PC-9 (cell line): ENCODE results near the gene ANKRD11. TPM values are rescaled to one million over a fixed set of nuclear protein-coding genes. Genes with fewer than 3 reads are reported as not detected.
"Not testable (repeated sequence)": the region's sequence is repeated elsewhere in the genome, so short reads cannot be mapped to it uniquely, and the experiment has no call there.

Experiments used
- BruUV-seq: library from RNA; stranded (reverse); fragments of 400-500 nt; replicated peaks from 2 replicates; lab custom pipeline; 2021; lab: Mats Ljungman, UMichigan
- CTCF ChIA-PET: fragments of 300-600 bp; sonication (Branson Sonifier 250); formaldehyde crosslinking; loops from one replicate; lab custom pipeline; 2022; ENCODE audit warnings: antibody characterized with exemption; lab: Charles Lee
- POLR2A ChIA-PET: fragments of 300-600 bp; sonication (Branson Sonifier 250); formaldehyde crosslinking; loops from one replicate; lab custom pipeline; 2022; ENCODE audit warnings: antibody characterized with exemption; ENCODE audit not compliant: unreplicated experiment; lab: Charles Lee
- DNase-seq, 2 experiments: peaks; one replicate each; pipeline versions ENCODE4 v3.0.0 to v3.0.0-alpha.2; 2015 to 2022; ENCODE audit warnings: mixed read lengths in 1 of 2
- H2AFZ ChIP-seq: fragments of 200-600 bp; sonication (generic); 2 replicates; pipeline ENCODE4 v1.8.1; 2017; ENCODE audit warnings: antibody characterized with exemption
- H3F3A ChIP-seq: fragments of 200-600 bp; sonication (generic); 2 replicates; pipeline ENCODE4 v1.8.1; 2017; ENCODE audit warnings: antibody characterized with exemption, mild to moderate bottlenecking, low read depth; ENCODE audit not compliant: insufficient read depth
- H3K27ac ChIP-seq: fragments of 200-600 bp; sonication (generic); 2 replicates; pipeline ENCODE4 v1.6.1; 2016; ENCODE audit warnings: mixed run types
- H3K27me3 ChIP-seq: fragments of 200-600 bp; sonication (generic); 2 replicates; pipeline ENCODE4 v1.6.1; 2016; ENCODE audit warnings: low read depth, mixed run types; ENCODE audit not compliant: insufficient read depth
- H3K36me3 ChIP-seq: fragments of 200-600 bp; sonication (generic); 2 replicates; pipeline ENCODE4 v1.6.1; 2016; ENCODE audit warnings: low read depth, mixed run types
- H3K4me1 ChIP-seq: fragments of 200-600 bp; sonication (generic); replicated peaks from 2 replicates; pipeline ENCODE4 v1.6.1; 2016; ENCODE audit warnings: mixed run types; ENCODE audit not compliant: insufficient read depth
- H3K4me2 ChIP-seq: fragments of 200-600 bp; sonication (generic); 2 replicates; pipeline ENCODE4 v1.6.1; 2017; ENCODE audit warnings: mixed run types
- H3K4me3 ChIP-seq: fragments of 200-600 bp; sonication (generic); 2 replicates; pipeline ENCODE4 v1.6.1; 2016; ENCODE audit warnings: mixed run types
- H3K79me2 ChIP-seq: fragments of 200-600 bp; sonication (generic); 2 replicates; pipeline ENCODE4 v1.6.1; 2017; ENCODE audit warnings: low read depth, mixed run types
- H3K9me2 ChIP-seq: fragments of 200-600 bp; sonication (generic); 2 replicates; pipeline ENCODE4 v1.8.1; 2017; ENCODE audit warnings: mild to moderate bottlenecking; ENCODE audit not compliant: insufficient read depth
- H3K9me3 ChIP-seq: fragments of 200-600 bp; sonication (generic); 2 replicates; pipeline ENCODE4 v1.8.1; 2016; ENCODE audit warnings: low read depth; ENCODE audit not compliant: insufficient read depth
- H4K20me1 ChIP-seq: fragments of 200-600 bp; sonication (generic); 2 replicates; pipeline ENCODE4 v1.8.1; 2017; ENCODE audit not compliant: insufficient read depth
- EZH2 ChIP-seq: fragments of 200-600 bp; sonication (generic); IDR thresholded peaks from 2 replicates; pipeline ENCODE4 v1.8.0; 2017; ENCODE audit warnings: antibody characterized with exemption, low read depth
- intact Hi-C: fragments of 100-400 bp; cut with micrococcal nuclease; formaldehyde crosslinking; loops from one replicate; pipeline ENCODE4 v1.10.0; 2022; ENCODE audit not compliant: unreplicated experiment
- total RNA-seq: library from RNA; stranded (reverse); gene quantifications from 2 replicates; pipeline ENCODE4 v1.2.3, GENCODE V29; 2021
- TF ChIP-seq, protein P1 (sequence below): fragments of 200-600 bp; sonication (generic); conservative IDR thresholded peaks from 2 replicates; pipeline ENCODE4 v1.6.1; 2017; ENCODE audit warnings: mixed run types, antibody characterized with exemption, mild to moderate bottlenecking, moderate library complexity

ANKRD11 gene
- total RNA-seq, 1 experiment from 2014 or later: 220 TPM

DNA sequence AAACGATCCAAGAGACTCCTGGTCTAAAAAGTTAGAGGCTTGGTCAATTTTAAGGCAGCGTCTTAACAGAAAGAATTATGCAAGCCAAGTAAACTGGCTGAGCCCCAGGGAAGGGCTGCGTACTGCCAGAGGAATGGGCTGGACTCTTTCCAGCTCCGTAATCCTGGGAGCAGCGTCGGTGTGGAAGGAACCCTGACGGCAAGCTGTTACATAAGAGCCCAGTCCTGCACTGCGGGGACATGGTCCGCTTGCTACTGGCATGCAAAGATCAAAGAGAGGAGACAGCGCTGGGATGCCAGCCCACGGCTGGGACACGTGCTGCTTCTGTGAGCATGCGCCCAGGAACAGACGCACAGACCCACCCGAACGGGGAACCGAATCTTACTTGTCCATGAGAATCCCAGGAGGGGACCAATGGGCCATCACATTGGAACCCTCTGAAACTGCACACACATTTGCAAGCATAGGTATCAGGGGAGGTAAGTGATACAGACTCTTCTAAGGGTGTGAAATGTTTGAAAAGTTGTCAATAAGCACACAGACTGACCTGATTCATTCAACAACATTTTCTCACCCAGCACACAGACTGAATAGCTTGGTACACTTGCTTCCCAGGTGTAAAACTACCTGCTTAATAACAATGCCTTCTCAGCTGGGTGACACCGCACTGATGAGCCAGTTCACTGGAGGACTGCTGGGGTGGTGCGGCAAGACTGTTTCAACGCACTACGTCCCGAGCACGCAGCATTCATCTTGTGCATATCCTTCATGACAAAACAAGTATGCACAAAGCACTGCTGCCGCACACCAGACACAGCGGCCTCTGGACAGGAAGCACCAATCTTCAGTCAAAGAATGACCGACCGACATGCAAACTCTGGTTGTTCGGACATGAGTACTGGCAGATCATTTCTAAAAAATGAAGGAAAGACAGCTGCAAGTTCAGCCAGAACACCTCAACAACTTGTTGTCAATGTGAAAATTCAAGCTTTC lies 94.9 kb downstream of the ANKRD11 start:
- Histone ChIP-seq H4K20me1 (peaks cover 93% of the 10 kb centered on the region), H3K36me3 (no peaks in the 10 kb centered on the region), H3K4me3 (peak overlapping the region; percentile 10; the same call in 1 of the 2 replicates), H3K4me2 (peak overlapping the region; percentile 53), H3K27me3 (no peaks in the 10 kb centered on the region), H3K9me3 (no peaks in the 10 kb centered on the region), H3K9me2 (no peaks in the 10 kb centered on the region), H3K4me1 (peaks cover 23% of the 10 kb centered on the region), H3F3A (peaks cover 46% of the 10 kb centered on the region; the same call in 1 of the 2 replicates), H2AFZ (no peak overlapping the region), H3K79me2 (peaks cover 92% of the 10 kb centered on the region), H3K27ac (peak overlapping the region; percentile 39)
- ChIA-PET CTCF (interaction anchor here (0.5 to 0.6 kb wide), 4 partner anchors 10 to 94 kb away, joined by 3 to 6 read pairs (median 4); no protein-coding TSS in a partner anchor), POLR2A (interaction anchor here (0.6 to 0.9 kb wide), 4 partner anchors 13 to 153 kb away, joined by 3 to 4 read pairs (median 3); no protein-coding TSS in a partner anchor)
- BruUV-seq: no TSS peak
- TF ChIP-seq EZH2: no peak
- TF ChIP-seq, protein P1, sequence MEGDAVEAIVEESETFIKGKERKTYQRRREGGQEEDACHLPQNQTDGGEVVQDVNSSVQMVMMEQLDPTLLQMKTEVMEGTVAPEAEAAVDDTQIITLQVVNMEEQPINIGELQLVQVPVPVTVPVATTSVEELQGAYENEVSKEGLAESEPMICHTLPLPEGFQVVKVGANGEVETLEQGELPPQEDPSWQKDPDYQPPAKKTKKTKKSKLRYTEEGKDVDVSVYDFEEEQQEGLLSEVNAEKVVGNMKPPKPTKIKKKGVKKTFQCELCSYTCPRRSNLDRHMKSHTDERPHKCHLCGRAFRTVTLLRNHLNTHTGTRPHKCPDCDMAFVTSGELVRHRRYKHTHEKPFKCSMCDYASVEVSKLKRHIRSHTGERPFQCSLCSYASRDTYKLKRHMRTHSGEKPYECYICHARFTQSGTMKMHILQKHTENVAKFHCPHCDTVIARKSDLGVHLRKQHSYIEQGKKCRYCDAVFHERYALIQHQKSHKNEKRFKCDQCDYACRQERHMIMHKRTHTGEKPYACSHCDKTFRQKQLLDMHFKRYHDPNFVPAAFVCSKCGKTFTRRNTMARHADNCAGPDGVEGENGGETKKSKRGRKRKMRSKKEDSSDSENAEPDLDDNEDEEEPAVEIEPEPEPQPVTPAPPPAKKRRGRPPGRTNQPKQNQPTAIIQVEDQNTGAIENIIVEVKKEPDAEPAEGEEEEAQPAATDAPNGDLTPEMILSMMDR: no peak
- intact Hi-C loops: loop anchor here (1.0 to 5.0 kb wide), 2 partner anchors 47 to 107 kb away; no protein-coding TSS in a partner anchor
- peak; percentile 88 to 92 for DNase-seq

DNA sequence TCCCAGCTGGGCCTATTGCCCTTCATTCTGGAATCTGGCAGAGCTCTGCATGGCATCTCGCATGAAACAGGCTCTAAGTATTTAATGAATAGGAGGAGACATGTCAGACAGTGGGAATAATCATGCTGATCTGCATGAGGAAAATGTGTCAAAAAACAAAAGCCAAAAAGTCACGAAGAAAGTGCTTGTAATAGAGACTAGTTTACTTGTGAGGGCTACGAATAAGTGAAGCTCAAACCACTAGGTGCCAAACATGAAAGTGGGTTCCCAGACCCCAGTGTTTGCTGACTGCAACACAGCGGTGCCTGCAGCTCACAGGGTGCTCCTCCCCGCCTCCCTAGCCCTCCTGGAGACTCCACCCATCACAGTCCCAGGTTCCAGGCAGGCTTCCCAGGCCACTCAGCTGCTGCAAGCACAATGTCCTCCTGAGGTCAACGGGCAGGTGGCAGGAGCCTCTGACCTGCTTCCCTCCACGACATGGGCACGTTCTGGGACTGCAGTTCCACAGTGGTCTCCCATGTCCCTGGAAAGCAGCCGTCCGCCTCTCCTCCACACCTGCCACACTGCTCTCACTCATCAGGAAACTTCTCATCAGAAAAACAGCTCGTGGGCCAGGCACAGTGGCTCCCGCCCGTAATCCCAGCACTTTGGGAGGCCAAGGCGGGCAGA lies 96.5 kb downstream of the ANKRD11 start:
- DNase-seq: no peak
- H3K4me2 ChIP-seq: no peak overlapping the region

DNA sequence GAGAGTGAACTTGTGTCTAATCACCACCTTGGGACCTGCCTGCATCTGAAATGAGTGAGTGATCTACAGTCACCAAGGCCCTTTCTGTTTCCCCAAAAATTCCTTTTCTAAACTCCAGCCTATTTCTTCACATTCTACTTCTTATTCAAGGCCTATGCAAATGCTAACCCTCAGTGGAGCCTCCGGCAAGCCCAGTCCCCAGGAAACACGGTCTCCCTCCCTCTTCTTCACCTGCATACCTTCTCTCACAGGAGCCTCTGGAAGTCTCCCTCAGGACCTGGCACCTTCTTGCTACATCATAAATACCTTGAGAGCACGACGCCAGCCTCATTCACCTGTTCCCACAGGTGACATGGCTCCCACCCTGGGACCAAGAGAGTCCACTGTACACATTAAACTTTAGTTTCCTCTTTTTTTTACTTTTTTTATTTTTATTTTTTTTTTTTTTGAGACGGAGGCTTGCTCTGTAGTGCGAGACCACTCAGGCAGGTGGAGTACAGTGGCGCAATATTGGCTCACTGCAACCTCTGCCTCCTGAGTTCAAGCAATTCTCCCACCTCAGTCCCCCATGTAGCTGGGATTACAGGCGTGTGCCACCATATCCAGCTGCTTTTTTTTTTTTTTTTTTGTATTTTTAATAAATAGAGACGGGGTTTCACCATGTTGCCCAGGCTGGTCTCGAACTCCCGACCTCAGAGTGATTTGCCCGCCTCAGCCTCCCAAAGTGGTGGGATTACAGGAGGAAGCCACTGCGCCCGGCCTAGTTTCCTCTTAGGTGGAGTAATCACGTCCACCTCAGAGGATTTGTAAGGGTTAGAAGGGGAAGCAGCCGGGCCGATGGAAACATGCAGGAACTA lies 97.3 kb downstream of the ANKRD11 start:
- Histone ChIP-seq H4K20me1 (peaks cover 94% of the 10 kb centered on the region), H3K79me2 (peaks cover 94% of the 10 kb centered on the region), H3K36me3 (no peaks in the 10 kb centered on the region), H3K27ac (no peak overlapping the region), H3K4me2 (no peak overlapping the region), H3K9me3 (no peaks in the 10 kb centered on the region), H3K4me1 (peaks cover 23% of the 10 kb centered on the region), H3K27me3 (no peaks in the 10 kb centered on the region), H3K9me2 (no peaks in the 10 kb centered on the region), H2AFZ (no peak overlapping the region), H3F3A (peaks cover 45% of the 10 kb centered on the region; the same call in 1 of the 2 replicates), H3K4me3 (no peak overlapping the region)
- POLR2A ChIA-PET: interaction anchor here (0.7 kb wide), 1 partner anchor 57 kb away, joined by 12 read pairs; no protein-coding TSS in a partner anchor
- intact Hi-C loops: no loop called here
- no TSS peak for BruUV-seq
- CTCF ChIA-PET: no interaction called here
- no peak for DNase-seq
- TF ChIP-seq, protein P1: no peak
- TF ChIP-seq EZH2: no peak

More for the DNA sequence above, 96.5 kb downstream of the ANKRD11 start:
- H3K4me1 ChIP-seq: peaks cover 23% of the 10 kb centered on the region
- ChIA-PET CTCF (interaction anchor here (1.2 kb wide), 1 partner anchor 55 kb away, joined by 3 read pairs; no protein-coding TSS in a partner anchor), POLR2A (no interaction called here)
- H3K27me3 ChIP-seq: no peaks in the 10 kb centered on the region
- H3K9me3 ChIP-seq: no peaks in the 10 kb centered on the region
- intact Hi-C loops: no loop called here
- no peak overlapping the region for H3K27ac ChIP-seq
- no peak overlapping the region for H3K4me3 ChIP-seq
- peaks cover 44% of the 10 kb centered on the region; the same call in 1 of the 2 replicates for H3F3A ChIP-seq
- no peak for TF ChIP-seq EZH2
- no peaks in the 10 kb centered on the region for H3K9me2 ChIP-seq
- BruUV-seq: no TSS peak
- peaks cover 94% of the 10 kb centered on the region for H3K79me2 ChIP-seq
- no peak overlapping the region for H2AFZ ChIP-seq
- H4K20me1 ChIP-seq: peaks cover 94% of the 10 kb centered on the region
- no peaks in the 10 kb centered on the region for H3K36me3 ChIP-seq

DNA sequence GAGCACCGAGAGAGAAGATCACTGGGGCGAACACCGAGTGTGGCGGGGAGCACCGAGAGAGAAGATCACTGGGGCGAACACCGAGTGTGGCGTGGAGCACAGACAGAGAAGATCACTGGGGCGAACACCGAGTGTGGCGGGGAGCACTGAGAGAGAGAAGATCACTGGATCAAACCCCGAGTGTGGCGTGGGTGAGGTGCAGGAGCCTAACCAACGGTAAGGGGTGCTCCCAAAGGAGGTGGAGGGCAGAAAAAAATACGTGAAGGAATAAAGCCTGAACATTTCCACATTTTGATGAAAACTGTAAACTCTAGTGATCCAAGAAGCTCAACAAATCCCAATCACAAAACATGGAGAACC lies 100.2 kb downstream of the ANKRD11 start:
- BruUV-seq, H3K27ac ChIP-seq, H3K9me3 ChIP-seq, H3K27me3 ChIP-seq, POLR2A ChIA-PET, H3K36me3 ChIP-seq, DNase-seq, H2AFZ ChIP-seq, intact Hi-C loops, H3K4me2 ChIP-seq, H3K9me2 ChIP-seq, H3K4me3 ChIP-seq: not testable (repeated sequence)
- H4K20me1 ChIP-seq: peaks cover 94% of the 10 kb centered on the region
- H3K79me2 ChIP-seq: peaks cover 94% of the 10 kb centered on the region
- H3F3A ChIP-seq: peaks cover 33% of the 10 kb centered on the region; the same call in 1 of the 2 replicates
- peaks cover 11% of the 10 kb centered on the region for H3K4me1 ChIP-seq
- CTCF ChIA-PET: interaction anchor here (0.6 kb wide), 1 partner anchor 164 kb away, joined by 5 read pairs; no protein-coding TSS in a partner anchor
